SK-N-SH (cell line): ENCODE data around the gene ANXA1. TPM values are rescaled to one million over a fixed set of nuclear protein-coding genes. Genes with fewer than 3 reads are reported as not detected.
A peak's percentile ranks its signal among the peaks of the same experiment; 100 is the strongest.

ENCODE experiments used
- CTCF ChIA-PET: fragments of 300-600, 350-600 bp; formaldehyde crosslinking; extraction: SDS; loops from one replicate; lab custom pipeline; 2021; lab: Yijun Ruan, JAX
- POLR2A ChIA-PET: fragments of 350-600 bp; sonication (Branson Sonifier 250); formaldehyde crosslinking; extraction: SDS; loops from one replicate; lab custom pipeline; 2020; ENCODE audit warnings: antibody characterized with exemption, inconsistent platforms; lab: Yijun Ruan, JAX
- DNase-seq: peaks from one replicate; pipeline ENCODE4 v3.0.0; 2012
- H2AFZ ChIP-seq: fragments of 200-600 bp; sonication (generic); 2 replicates; pipeline ENCODE4 v1.8.1; 2016; ENCODE audit warnings: antibody characterized with exemption, mild to moderate bottlenecking, low read depth
- H3F3A ChIP-seq: fragments of 200-600 bp; sonication (generic); replicated peaks from 2 replicates; pipeline ENCODE3; 2016; ENCODE audit warnings: antibody characterized with exemption, mild to moderate bottlenecking; ENCODE audit not compliant: insufficient read depth
- H3K27ac ChIP-seq, 2 experiments: fragments of 200-500 bp in 1 of 2; fragments of 200-600 bp in 1 of 2; sonication (Bioruptor generic) in 1 of 2; sonication (generic), shearing (Covaris generic) in 1 of 2; 2 replicates each; pipeline versions ENCODE4 v1.5.1 to v1.6.1; 2014 to 2016; ENCODE audit warnings: low read depth in 2 of 2, inconsistent platforms in 1 of 2, low read length in 1 of 2, mild to moderate bottlenecking in 1 of 2, mixed read lengths in 1 of 2
- H3K27me3 ChIP-seq: fragments of 200-600 bp; sonication (generic), shearing (Covaris generic); 2 replicates; pipeline ENCODE4 v1.6.1; 2016; ENCODE audit warnings: mixed run types; ENCODE audit not compliant: insufficient read depth
- H3K36me3 ChIP-seq, 2 experiments: fragments of 200-500 bp in 1 of 2; fragments of 200-600 bp in 1 of 2; sonication (Bioruptor generic) in 1 of 2; sonication (generic) in 1 of 2; replicated peaks in 1 of 2; 2 replicates each; pipeline versions ENCODE3 to v1.5.1; 2014 to 2016; ENCODE audit warnings: low read length in 1 of 2, mild to moderate bottlenecking in 1 of 2; ENCODE audit not compliant: insufficient read depth in 2 of 2, control insufficient read depth in 1 of 2
- H3K4me1 ChIP-seq, 2 experiments: fragments of 200-500 bp in 1 of 2; fragments of 200-600 bp in 1 of 2; sonication (Bioruptor generic) in 1 of 2; sonication (generic), shearing (Covaris generic) in 1 of 2; 2 replicates each; pipeline versions ENCODE4 v1.5.1 to v1.6.1; 2014 to 2016; ENCODE audit warnings: low read depth in 1 of 2, low read length in 1 of 2, mixed run types in 1 of 2; ENCODE audit not compliant: insufficient read depth in 2 of 2, control insufficient read depth in 1 of 2
- H3K4me2 ChIP-seq: fragments of 200-600 bp; sonication (generic), shearing (Covaris generic); 2 replicates; pipeline ENCODE4 v1.6.1; 2017; ENCODE audit warnings: mixed run types
- H3K4me3 ChIP-seq, 2 experiments: fragments of 200-500 bp in 1 of 2; fragments of 200-600 bp in 1 of 2; sonication (Bioruptor generic) in 1 of 2; sonication (generic), shearing (Covaris generic) in 1 of 2; 2 replicates each; pipeline versions ENCODE4 v1.5.1 to v1.8.1; 2014 to 2016; ENCODE audit warnings: low read depth in 2 of 2, inconsistent platforms in 1 of 2, low read length in 1 of 2, mild to moderate bottlenecking in 1 of 2, mixed read lengths in 1 of 2, moderate library complexity in 1 of 2
- H3K79me2 ChIP-seq: fragments of 200-600 bp; sonication (generic); 2 replicates; pipeline ENCODE4 v1.8.1; 2017; ENCODE audit warnings: mild to moderate bottlenecking; ENCODE audit not compliant: insufficient read depth
- H3K9ac ChIP-seq: fragments of 200-600 bp; sonication (generic); 2 replicates; pipeline ENCODE4 v1.6.1; 2017; ENCODE audit warnings: mixed run types
- H3K9me2 ChIP-seq: fragments of 200-600 bp; sonication (generic); 2 replicates; pipeline ENCODE4 v1.6.1; 2017; ENCODE audit warnings: mixed run types
- H3K9me3 ChIP-seq: fragments of 200-600 bp; sonication (generic); 2 replicates; pipeline ENCODE4 v1.6.1; 2017; ENCODE audit warnings: mixed run types, mild to moderate bottlenecking, moderate library complexity
- H4K20me1 ChIP-seq: fragments of 200-600 bp; sonication (generic); 2 replicates; pipeline ENCODE4 v1.6.1; 2017; ENCODE audit warnings: mild to moderate bottlenecking, mixed run types; ENCODE audit not compliant: insufficient read depth
- CTCF ChIP-seq: fragments of 200-600 bp; sonication (generic); IDR thresholded peaks from 2 replicates; pipeline ENCODE4 v1.6.1; 2017; ENCODE audit warnings: antibody characterized with exemption, mild to moderate bottlenecking, moderate library complexity
- FOXJ3 ChIP-seq: sonication (generic); formaldehyde crosslinking; IDR thresholded peaks from 2 replicates; pipeline ENCODE4 v1.5.1; 2020; ENCODE audit warnings: mild to moderate bottlenecking, missing genetic modification reagents
- FOXM1 ChIP-seq: IDR thresholded peaks from 2 replicates; pipeline ENCODE4 v1.4.0; 2012; ENCODE audit warnings: low read depth, mild to moderate bottlenecking
- IRF3 ChIP-seq: fragments of 150-350 bp; IDR thresholded peaks from 2 replicates; pipeline ENCODE4 v1.6.1; 2016; ENCODE audit warnings: mild to moderate bottlenecking, low read depth, low read length
- NFIC ChIP-seq: IDR thresholded peaks from 2 replicates; pipeline ENCODE4 v1.4.0; 2012; ENCODE audit warnings: borderline replicate concordance
- POLR2AphosphoS5 ChIP-seq: IDR thresholded peaks from 2 replicates; pipeline ENCODE4 v1.6.1; 2012; ENCODE audit warnings: low read depth, low read length
- RAD21 ChIP-seq: IDR thresholded peaks from 2 replicates; pipeline ENCODE4 v1.6.1; 2012; ENCODE audit warnings: mild to moderate bottlenecking, low read length
- RCOR1 ChIP-seq: fragments of 150-350 bp; IDR thresholded peaks from 2 replicates; pipeline ENCODE4 v1.6.1; 2017; ENCODE audit warnings: antibody characterized with exemption, low read length
- RXRA ChIP-seq: IDR thresholded peaks from 2 replicates; pipeline ENCODE4 v1.4.0; 2012; ENCODE audit warnings: low read depth, mild to moderate bottlenecking, borderline replicate concordance
- SIN3A ChIP-seq: IDR thresholded peaks from 2 replicates; pipeline ENCODE4 v1.6.1; 2012; ENCODE audit warnings: low read depth, mild to moderate bottlenecking, low read length, moderate library complexity, borderline replicate concordance
- SMC3 ChIP-seq: IDR thresholded peaks from 2 replicates; pipeline ENCODE4 v1.6.1; 2012; ENCODE audit warnings: low read depth, low read length, improper control_type of control experiment
- TAF1 ChIP-seq: IDR thresholded peaks from 2 replicates; pipeline ENCODE4 v1.6.1; 2012; ENCODE audit warnings: low read depth, mild to moderate bottlenecking, low read length, moderate library complexity, borderline replicate concordance
- USF1 ChIP-seq: IDR thresholded peaks from 2 replicates; pipeline ENCODE4 v1.4.0; 2012; ENCODE audit warnings: low read depth, borderline replicate concordance
- WGBS: methylation state at CpG from one replicate; pipeline ENCODE4 v1.1.6; 2017; ENCODE audit warnings: low lambda C conversion rate; 5-methylcytosine and 5-hydroxymethylcytosine counted together
- polyA plus RNA-seq, 3 experiments: library from polyadenylated mRNA; depleted of rRNA; stranded (reverse); fragments of >200 nt; gene quantifications; 2 replicates each; pipeline ENCODE4 v1.2.3, GENCODE V29; 2012
- TF ChIP-seq, protein P1 (sequence below): IDR thresholded peaks from 2 replicates; pipeline ENCODE4 v1.4.0; 2012; ENCODE audit warnings: low read depth
- TF ChIP-seq, protein P2 (sequence below): IDR thresholded peaks from 2 replicates; pipeline ENCODE4; 2012
- TF ChIP-seq, protein P3 (sequence below): IDR thresholded peaks from 2 replicates; pipeline ENCODE4 v1.4.0; 2012; ENCODE audit warnings: low read depth, borderline replicate concordance
- TF ChIP-seq, protein P4 (sequence below): fragments of 150-350 bp; IDR thresholded peaks from 2 replicates; pipeline ENCODE4 v1.6.1; 2017; ENCODE audit warnings: antibody characterized with exemption, low read length, low read depth, borderline replicate concordance

The ANXA1 gene
- polyA plus RNA-seq, 1 of the 3 experiments (the other 2 are of a cell fraction) = 443 TPM

GRCh38 chr9:73165911-73166310 lies 14.2 kb downstream of the ANXA1 start:
- Histone ChIP-seq H4K20me1 (no peaks in the 10 kb centered on the region), H3F3A (peaks cover 63% of the 10 kb centered on the region), H3K27me3 (no peaks in the 10 kb centered on the region), H2AFZ (no peak overlapping the region), H3K9me3 (no peaks in the 10 kb centered on the region), H3K36me3 (peaks cover 95% of the 10 kb centered on the region in 2 experiments), H3K4me2 (no peak overlapping the region), H3K79me2 (peaks cover 27% of the 10 kb centered on the region), H3K9me2 (no peaks in the 10 kb centered on the region), H3K4me1 (peaks cover 0 to 11% of the 10 kb centered on the region in 2 experiments; a peak in 1 of 4 replicates), H3K4me3 (no peak overlapping the region), H3K27ac (peak overlapping the region in 1 of 2 experiments; percentile 4; a peak in 1 of 4 replicates), H3K9ac (no peak overlapping the region)
- WGBS = 47% methylated on average over 2 of the region's 2 CpGs
- ChIA-PET CTCF (interaction anchor here (1.1 kb wide), 1 partner anchor 58 kb away, joined by 4 read pairs; no protein-coding TSS in a partner anchor), POLR2A (no interaction called here)
- DNase-seq = no peak
- TF ChIP-seq, protein P1, sequence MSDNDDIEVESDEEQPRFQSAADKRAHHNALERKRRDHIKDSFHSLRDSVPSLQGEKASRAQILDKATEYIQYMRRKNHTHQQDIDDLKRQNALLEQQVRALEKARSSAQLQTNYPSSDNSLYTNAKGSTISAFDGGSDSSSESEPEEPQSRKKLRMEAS = no peak
- TF ChIP-seq USF1 (no peak), RAD21 (no peak), CTCF (no peak), TAF1 (no peak), IRF3 (no peak), POLR2AphosphoS5 (no peak), SIN3A (no peak), FOXJ3 (CRISPR knock-in tag) (no peak), NFIC (no peak), FOXM1 (no peak), SMC3 (no peak), RCOR1 (no peak), RXRA (no peak)
- TF ChIP-seq, protein P2, sequence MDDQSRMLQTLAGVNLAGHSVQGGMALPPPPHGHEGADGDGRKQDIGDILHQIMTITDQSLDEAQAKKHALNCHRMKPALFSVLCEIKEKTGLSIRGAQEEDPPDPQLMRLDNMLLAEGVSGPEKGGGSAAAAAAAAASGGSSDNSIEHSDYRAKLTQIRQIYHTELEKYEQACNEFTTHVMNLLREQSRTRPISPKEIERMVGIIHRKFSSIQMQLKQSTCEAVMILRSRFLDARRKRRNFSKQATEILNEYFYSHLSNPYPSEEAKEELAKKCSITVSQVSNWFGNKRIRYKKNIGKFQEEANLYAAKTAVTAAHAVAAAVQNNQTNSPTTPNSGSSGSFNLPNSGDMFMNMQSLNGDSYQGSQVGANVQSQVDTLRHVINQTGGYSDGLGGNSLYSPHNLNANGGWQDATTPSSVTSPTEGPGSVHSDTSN = no peak
- TF ChIP-seq, protein P3, sequence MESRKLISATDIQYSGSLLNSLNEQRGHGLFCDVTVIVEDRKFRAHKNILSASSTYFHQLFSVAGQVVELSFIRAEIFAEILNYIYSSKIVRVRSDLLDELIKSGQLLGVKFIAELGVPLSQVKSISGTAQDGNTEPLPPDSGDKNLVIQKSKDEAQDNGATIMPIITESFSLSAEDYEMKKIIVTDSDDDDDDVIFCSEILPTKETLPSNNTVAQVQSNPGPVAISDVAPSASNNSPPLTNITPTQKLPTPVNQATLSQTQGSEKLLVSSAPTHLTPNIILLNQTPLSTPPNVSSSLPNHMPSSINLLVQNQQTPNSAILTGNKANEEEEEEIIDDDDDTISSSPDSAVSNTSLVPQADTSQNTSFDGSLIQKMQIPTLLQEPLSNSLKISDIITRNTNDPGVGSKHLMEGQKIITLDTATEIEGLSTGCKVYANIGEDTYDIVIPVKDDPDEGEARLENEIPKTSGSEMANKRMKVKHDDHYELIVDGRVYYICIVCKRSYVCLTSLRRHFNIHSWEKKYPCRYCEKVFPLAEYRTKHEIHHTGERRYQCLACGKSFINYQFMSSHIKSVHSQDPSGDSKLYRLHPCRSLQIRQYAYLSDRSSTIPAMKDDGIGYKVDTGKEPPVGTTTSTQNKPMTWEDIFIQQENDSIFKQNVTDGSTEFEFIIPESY = no peak
- TF ChIP-seq, protein P4, sequence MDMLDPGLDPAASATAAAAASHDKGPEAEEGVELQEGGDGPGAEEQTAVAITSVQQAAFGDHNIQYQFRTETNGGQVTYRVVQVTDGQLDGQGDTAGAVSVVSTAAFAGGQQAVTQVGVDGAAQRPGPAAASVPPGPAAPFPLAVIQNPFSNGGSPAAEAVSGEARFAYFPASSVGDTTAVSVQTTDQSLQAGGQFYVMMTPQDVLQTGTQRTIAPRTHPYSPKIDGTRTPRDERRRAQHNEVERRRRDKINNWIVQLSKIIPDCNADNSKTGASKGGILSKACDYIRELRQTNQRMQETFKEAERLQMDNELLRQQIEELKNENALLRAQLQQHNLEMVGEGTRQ = no peak
